Neural progenitor cell (in vitro differentiated cells): Measurements from ENCODE around the gene DLG2. TPM values are rescaled to one million over a fixed set of nuclear protein-coding genes. Genes with fewer than 3 reads are reported as not detected.
A peak's percentile ranks its signal among the peaks of the same experiment; 100 is the strongest.

Experiments
- DNase-seq: peaks from one replicate; pipeline ENCODE4 v3.0.0-alpha.2; 2016; ENCODE audit warnings: low spot score
- H2AFZ ChIP-seq: fragments of 200-600 bp; sonication (generic); replicated peaks from 2 replicates; pipeline ENCODE4 v1.6.1; 2016; ENCODE audit warnings: antibody characterized with exemption
- H3F3A ChIP-seq: fragments of 200-600 bp; sonication (generic); 2 replicates; pipeline ENCODE4 v1.6.1; 2016; ENCODE audit warnings: antibody characterized with exemption, low read depth
- H3K27ac ChIP-seq: fragments of 200-600 bp; sonication (generic); 2 replicates; pipeline ENCODE4 v1.5.1; 2016; ENCODE audit warnings: mild to moderate bottlenecking
- H3K27me3 ChIP-seq: fragments of 200-600 bp; sonication (generic); 2 replicates; pipeline ENCODE4 v1.6.1; 2016; ENCODE audit warnings: mild to moderate bottlenecking, moderate library complexity
- H3K36me3 ChIP-seq: fragments of 200-600 bp; sonication (generic); 2 replicates; pipeline ENCODE4 v1.5.1; 2016
- H3K4me1 ChIP-seq: fragments of 200-600 bp; sonication (generic); 2 replicates; pipeline ENCODE4 v1.6.1; 2016; ENCODE audit warnings: mixed run types
- H3K4me2 ChIP-seq: fragments of 200-600 bp; sonication (generic); 2 replicates; pipeline ENCODE4 v1.6.1; 2016
- H3K4me3 ChIP-seq: fragments of 200-600 bp; sonication (generic); 2 replicates; pipeline ENCODE4 v1.5.1; 2016
- H3K79me2 ChIP-seq: fragments of 200-600 bp; sonication (generic); 2 replicates; pipeline ENCODE4 v1.6.1; 2016; ENCODE audit warnings: low read depth
- H3K9ac ChIP-seq: fragments of 200-600 bp; sonication (generic); 2 replicates; pipeline ENCODE4 v1.6.1; 2016
- H3K9me3 ChIP-seq: fragments of 200-600 bp; sonication (generic); 2 replicates; pipeline ENCODE4 v1.5.1; 2016; ENCODE audit warnings: low read depth
- H4K20me1 ChIP-seq: fragments of 200-600 bp; sonication (generic); 2 replicates; pipeline ENCODE4 v1.6.1; 2016; ENCODE audit warnings: low read depth
- H3K27ac Mint-ChIP-seq: 3 replicates; pipeline ENCODE4 v1.8.0; 2021; ENCODE audit warnings: mixed read lengths
- H3K27me3 Mint-ChIP-seq: 2 replicates; pipeline ENCODE4 v1.8.0; 2022; ENCODE audit warnings: low read depth, mild to moderate bottlenecking, inconsistent platforms, moderate library complexity, mixed read lengths; ENCODE audit not compliant: insufficient read depth
- H3K36me3 Mint-ChIP-seq: 3 replicates; pipeline ENCODE4 v1.8.0; 2021; ENCODE audit warnings: mixed read lengths
- H3K4me1 Mint-ChIP-seq: 3 replicates; pipeline ENCODE4 v1.8.0; 2021; ENCODE audit warnings: mixed read lengths
- H3K4me3 Mint-ChIP-seq: 3 replicates; pipeline ENCODE4 v1.8.0; 2021; ENCODE audit warnings: mild to moderate bottlenecking, moderate library complexity, mixed read lengths
- H3K9me3 Mint-ChIP-seq: 3 replicates; pipeline ENCODE4 v1.8.0; 2020; ENCODE audit warnings: mixed read lengths
- CTCF ChIP-seq: fragments of 200-600 bp; sonication (generic); IDR thresholded peaks from 2 replicates; pipeline ENCODE4 v1.5.1; 2017; ENCODE audit warnings: antibody characterized with exemption, mild to moderate bottlenecking
- EZH2 ChIP-seq: fragments of 200-600 bp; sonication (generic); IDR thresholded peaks from 2 replicates; pipeline ENCODE4 v1.6.1; 2017; ENCODE audit warnings: antibody characterized with exemption, mild to moderate bottlenecking, moderate library complexity
- EZH2phosphoT487 ChIP-seq: fragments of 200-600 bp; sonication (generic); IDR thresholded peaks from 2 replicates; pipeline ENCODE4 v1.6.1; 2017; ENCODE audit warnings: antibody characterized with exemption
- total RNA-seq: library from RNA; depleted of rRNA; stranded (reverse); fragments of >200 nt; gene quantifications from 2 replicates; pipeline ENCODE4 v1.2.3, GENCODE V29; 2015; ENCODE audit warnings: low replicate concordance

DLG2 gene
- total RNA-seq, 1 donor from 2014 or later, result 7.5 TPM

GRCh38 chr11:83689144-83689780 is 1937.9 kb downstream of the DLG2 start:
- TF ChIP-seq EZH2phosphoT487 (no peak), CTCF (no peak)
- no peaks in the 10 kb centered on the region for H3K36me3 Mint-ChIP-seq
- H3K4me2 ChIP-seq, result no peak overlapping the region
- no peak overlapping the region for H2AFZ ChIP-seq
- H3K9ac ChIP-seq, result no peak overlapping the region
- no peaks in the 10 kb centered on the region for H3K79me2 ChIP-seq
- H3K27me3 ChIP-seq, result no peaks in the 10 kb centered on the region
- H3K4me3 Mint-ChIP-seq, result no peak overlapping the region
- no peaks in the 10 kb centered on the region for H3K36me3 ChIP-seq
- no peaks in the 10 kb centered on the region for H3K27me3 Mint-ChIP-seq
- no peaks in the 10 kb centered on the region for H3K9me3 Mint-ChIP-seq
- H3K9me3 ChIP-seq, result no peaks in the 10 kb centered on the region
- no peaks in the 10 kb centered on the region for H4K20me1 ChIP-seq
- peaks cover 19% of the 10 kb centered on the region for H3K4me1 ChIP-seq
- DNase-seq, result no peak
- H3K4me1 Mint-ChIP-seq, result peaks cover 20% of the 10 kb centered on the region
- H3K27ac ChIP-seq, result no peak overlapping the region
- no peak overlapping the region for H3K4me3 ChIP-seq
- no peak overlapping the region for H3K27ac Mint-ChIP-seq
- peaks cover 6% of the 10 kb centered on the region for H3F3A ChIP-seq

GRCh38 chr11:83687787-83688186 is 1939.4 kb downstream of the DLG2 start:
- Histone ChIP-seq H3K9me3 (no peaks in the 10 kb centered on the region), H3K9ac (no peak overlapping the region), H3K79me2 (no peaks in the 10 kb centered on the region), H3F3A (no peaks in the 10 kb centered on the region), H3K4me3 (no peak overlapping the region), H3K36me3 (no peaks in the 10 kb centered on the region), H3K27me3 (no peaks in the 10 kb centered on the region), H4K20me1 (no peaks in the 10 kb centered on the region), H3K27ac (no peak overlapping the region), H3K4me1 (peaks cover 5% of the 10 kb centered on the region), H2AFZ (no peak overlapping the region), H3K4me2 (no peak overlapping the region)
- peaks cover 22% of the 10 kb centered on the region for H3K4me1 Mint-ChIP-seq
- no peak overlapping the region for H3K4me3 Mint-ChIP-seq
- H3K36me3 Mint-ChIP-seq, result no peaks in the 10 kb centered on the region
- DNase-seq, result no peak
- H3K27ac Mint-ChIP-seq, result no peak overlapping the region
- no peaks in the 10 kb centered on the region for H3K9me3 Mint-ChIP-seq
- no peaks in the 10 kb centered on the region for H3K27me3 Mint-ChIP-seq
- TF ChIP-seq EZH2, result no peak

DNA sequence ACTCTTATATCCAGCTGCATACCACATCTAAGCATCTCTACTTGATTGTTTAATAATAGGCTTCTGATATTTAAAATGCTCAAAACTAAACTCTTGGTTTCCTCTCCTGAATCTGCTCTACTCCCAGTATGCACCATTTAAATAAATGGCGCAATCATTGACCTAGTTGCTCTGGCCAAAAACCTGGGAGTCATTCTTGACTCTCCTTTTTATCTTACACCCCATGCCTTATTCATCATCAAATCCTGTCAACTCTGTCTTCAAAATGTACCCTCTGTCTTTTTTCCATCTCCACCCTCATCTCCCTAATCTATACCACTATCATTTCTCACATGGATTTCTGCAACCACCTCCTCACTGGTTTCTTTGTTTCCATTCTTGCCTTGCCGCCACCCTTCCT is 1941.4 kb downstream of the DLG2 start:
- H3K36me3 Mint-ChIP-seq, result no peaks in the 10 kb centered on the region
- Histone ChIP-seq H3K79me2 (no peaks in the 10 kb centered on the region), H3K27me3 (no peaks in the 10 kb centered on the region), H3K4me1 (peaks cover 25% of the 10 kb centered on the region), H2AFZ (no peak overlapping the region), H3K36me3 (no peaks in the 10 kb centered on the region), H3K9me3 (no peaks in the 10 kb centered on the region), H3K4me3 (no peak overlapping the region), H4K20me1 (no peaks in the 10 kb centered on the region), H3K9ac (no peak overlapping the region), H3K4me2 (no peak overlapping the region), H3K27ac (no peak overlapping the region), H3F3A (peaks cover 16% of the 10 kb centered on the region)
- peaks cover 43% of the 10 kb centered on the region for H3K4me1 Mint-ChIP-seq
- no peak for DNase-seq
- TF ChIP-seq EZH2phosphoT487, result no peak
- no peak for TF ChIP-seq CTCF
- no peak for TF ChIP-seq EZH2
- H3K4me3 Mint-ChIP-seq, result no peak overlapping the region
- H3K9me3 Mint-ChIP-seq, result no peaks in the 10 kb centered on the region
- H3K27ac Mint-ChIP-seq, result no peak overlapping the region
- H3K27me3 Mint-ChIP-seq, result no peaks in the 10 kb centered on the region

DNA sequence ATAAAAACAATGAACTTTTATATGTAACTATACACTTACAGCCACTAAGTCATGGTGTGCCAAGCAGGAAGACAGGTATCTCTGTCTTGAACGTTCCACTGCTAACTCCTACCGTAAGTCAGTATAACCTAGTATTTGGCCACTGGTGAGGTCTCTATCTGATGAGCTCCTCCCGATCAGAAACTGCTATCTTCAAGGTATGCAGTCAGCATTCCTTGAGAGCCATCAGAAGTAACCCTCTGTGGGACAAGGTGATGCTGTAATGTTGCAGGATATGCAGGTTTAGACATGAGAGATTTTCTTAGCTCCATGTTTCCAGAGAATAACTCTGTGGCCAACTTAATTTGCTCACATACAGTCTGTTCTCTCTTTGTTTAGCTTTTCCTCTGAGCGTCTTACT is 1943.1 kb downstream of the DLG2 start:
- Histone ChIP-seq H3K4me2 (no peak overlapping the region), H3K4me3 (no peak overlapping the region), H2AFZ (no peak overlapping the region), H3K79me2 (no peaks in the 10 kb centered on the region), H3K9me3 (no peaks in the 10 kb centered on the region), H3K4me1 (peaks cover 37% of the 10 kb centered on the region), H3K27ac (no peak overlapping the region), H3K27me3 (no peaks in the 10 kb centered on the region), H4K20me1 (no peaks in the 10 kb centered on the region), H3K36me3 (no peaks in the 10 kb centered on the region), H3F3A (peaks cover 18% of the 10 kb centered on the region), H3K9ac (no peak overlapping the region)
- H3K4me3 Mint-ChIP-seq, result no peak overlapping the region
- H3K27ac Mint-ChIP-seq, result peak overlapping the region; percentile 52
- H3K27me3 Mint-ChIP-seq, result no peaks in the 10 kb centered on the region
- H3K9me3 Mint-ChIP-seq, result no peaks in the 10 kb centered on the region
- DNase-seq, result no peak
- H3K36me3 Mint-ChIP-seq, result no peaks in the 10 kb centered on the region
- TF ChIP-seq EZH2 (no peak), EZH2phosphoT487 (no peak), CTCF (no peak)
- peaks cover 56% of the 10 kb centered on the region for H3K4me1 Mint-ChIP-seq
